Upper lobe of left lung (tissue), 6 donors: ENCODE measurements around the gene GRB10. TPM values are rescaled to one million over a fixed set of nuclear protein-coding genes. Genes with fewer than 3 reads are reported as not detected.

Experiments used
- ATAC-seq, 2 donors: fragments of 200-7000 bp; cut with Tn5 transposase; one replicate each; pipeline ENCODE4 v1.9.1; 2022; ENCODE audit warnings: mild to moderate bottlenecking in 2 of 2, moderate library complexity in 2 of 2; ENCODE audit not compliant: low FRiP score in 2 of 2
- DNase-seq, 2 donors: peaks; one replicate each; pipeline ENCODE4 v3.0.0-alpha.2; 2019 to 2020
- H3K27ac ChIP-seq, 4 donors: fragments of 200-600 bp; sonication (generic); one replicate each; pipeline ENCODE4 v1.5.1; 2016 to 2019
- H3K27me3 ChIP-seq, 4 donors: fragments of 200-600 bp; sonication (generic); one replicate each; pipeline ENCODE4 v1.5.1; 2017 to 2019
- H3K36me3 ChIP-seq, 4 donors: fragments of 200-600 bp; sonication (generic); one replicate each; pipeline ENCODE4 v1.5.1; 2016 to 2019
- H3K4me1 ChIP-seq, 4 donors: fragments of 200-600 bp; sonication (generic); one replicate each; pipeline ENCODE4 v1.5.1; 2018 to 2019
- H3K4me3 ChIP-seq, 4 donors: fragments of 200-600 bp; sonication (generic); one replicate each; pipeline ENCODE4 v1.5.1; 2017 to 2019; ENCODE audit warnings: mild to moderate bottlenecking in 2 of 4, moderate library complexity in 1 of 4
- H3K9me3 ChIP-seq, 4 donors: fragments of 200-600 bp; sonication (generic); one replicate each; pipeline ENCODE4 v1.5.1; 2018 to 2019
- CTCF ChIP-seq, 6 experiments: fragments of 450-650 bp in 4 of 6; fragments of 200-600 bp in 2 of 6; sonication (generic) in 2 of 6; IDR thresholded peaks; one replicate each; pipeline ENCODE4 v1.5.1; 2016 to 2019; ENCODE audit warnings: antibody characterized with exemption in 6 of 6
- EP300 ChIP-seq, 4 donors: sonication (generic); formaldehyde crosslinking; IDR thresholded peaks; one replicate each; pipeline ENCODE4 v1.5.1; 2017; ENCODE audit warnings: antibody characterized with exemption in 4 of 4, control low read depth in 2 of 4
- POLR2A ChIP-seq, 4 donors: fragments of 450-650 bp; IDR thresholded peaks; one replicate each; pipeline ENCODE4 v1.5.1; 2016 to 2017; ENCODE audit warnings: antibody characterized with exemption in 4 of 4, mild to moderate bottlenecking in 2 of 4
- POLR2AphosphoS5 ChIP-seq, 2 donors: sonication (generic); formaldehyde crosslinking; IDR thresholded peaks; one replicate each; pipeline ENCODE4 v1.5.1; 2017; ENCODE audit warnings: antibody characterized with exemption in 2 of 2
- WGBS, 2 donors: methylation state at CpG; one replicate each; pipeline ENCODE4 v1.1.5; 2017 to 2018; 5-methylcytosine and 5-hydroxymethylcytosine counted together
- total RNA-seq, 6 donors: library from RNA; depleted of rRNA in 4 of 6; stranded (reverse); fragments of >200 nt in 4 of 6; gene quantifications; one replicate each; pipeline versions ENCODE4 v1.1.0 to v1.2.1, GENCODE V29; 2016 to 2021
- donor health status: DM: no; HTN: no; CAD: no; lungs with moderate emphysema.
- donor health status: DM: no; HTN: yes; CAD: no; lungs with severe emphysema.

GRB10 gene
- total RNA-seq, 6 donors from 2014 or later, result 32.8 to 92.2 (median 46.5) TPM

GRCh38 chr7:50648076-50648475 is 134.6 kb downstream of the GRB10 start:
- no peak overlapping the region for H3K4me3 ChIP-seq
- DNase-seq, result no peak
- H3K27ac ChIP-seq, result peak overlapping the region in 1 of 4 donors; percentile 4
- peaks cover 5 to 8% (median 6%) of the 10 kb centered on the region in 4 donors for H3K4me1 ChIP-seq
- 93 to 96% methylated on average over 11 of the region's 11 CpGs for WGBS, 2 donors
- H3K9me3 ChIP-seq, result no peaks in the 10 kb centered on the region
- H3K27me3 ChIP-seq, result no peaks in the 10 kb centered on the region
- ATAC-seq, result no peak
- peaks cover 0 to 6% (median 0%) of the 10 kb centered on the region in 4 donors for H3K36me3 ChIP-seq
- TF ChIP-seq EP300 (IDR thresholded peaks at IDR 0.05), result no peak
- TF ChIP-seq CTCF (IDR thresholded peaks at IDR 0.05), result no peak
- no peak for TF ChIP-seq POLR2AphosphoS5 (IDR thresholded peaks at IDR 0.05)
- TF ChIP-seq POLR2A (IDR thresholded peaks at IDR 0.05), result no peak

DNA sequence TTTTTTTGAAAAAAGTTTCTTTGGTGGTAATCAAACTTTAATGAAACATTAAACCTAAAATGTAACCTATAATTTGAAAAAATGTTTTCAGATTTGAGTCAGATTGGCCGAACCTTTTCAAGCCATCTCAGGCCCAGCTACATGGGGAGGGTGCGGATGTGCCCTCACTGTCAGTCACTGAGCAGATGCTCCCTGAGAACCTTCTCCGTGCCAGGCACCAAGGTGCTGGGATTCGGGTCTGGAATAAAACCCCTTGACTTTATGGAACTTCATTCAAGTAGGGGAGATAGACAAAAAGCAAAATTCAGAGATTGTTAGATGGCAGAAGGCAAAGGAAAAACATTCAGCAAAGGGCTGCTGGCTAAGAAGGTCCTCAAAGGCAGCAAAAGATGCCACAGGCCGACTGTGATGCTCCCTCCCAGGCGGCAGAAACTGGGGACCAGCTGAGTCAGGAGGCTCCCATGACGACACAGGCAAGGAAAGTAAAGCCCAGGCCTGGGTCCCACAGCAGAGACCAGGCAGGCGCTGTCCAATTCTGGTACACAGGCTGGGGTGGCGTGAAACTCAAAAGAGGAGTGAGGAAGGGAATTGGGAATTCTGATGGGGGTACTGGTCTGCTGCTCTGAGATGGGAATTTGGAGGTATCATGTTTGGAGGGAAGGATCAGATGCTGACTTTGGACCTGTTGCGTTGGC is 135.3 kb downstream of the GRB10 start:
- no peak for DNase-seq

DNA sequence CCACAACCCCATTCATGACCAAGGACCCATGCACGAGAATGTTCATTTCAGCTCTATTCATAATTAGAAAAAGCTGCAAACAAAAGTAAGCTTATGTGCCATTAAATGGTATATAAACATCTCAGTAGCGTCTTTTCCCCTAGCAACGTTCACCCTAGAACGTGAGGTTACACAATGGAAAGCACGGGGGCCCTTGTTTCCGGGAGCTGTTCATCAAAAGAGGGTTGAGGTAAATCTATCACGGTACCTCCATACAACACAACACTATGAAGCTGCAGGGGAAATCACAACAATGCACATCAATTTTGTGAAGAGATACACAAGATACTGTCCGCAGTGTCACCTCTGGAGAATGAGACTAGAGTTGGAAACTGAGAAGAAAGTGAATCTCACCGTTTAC is 136.6 kb downstream of the GRB10 start:
- Histone ChIP-seq H3K27me3 (no peaks in the 10 kb centered on the region), H3K4me1 (peaks cover 4 to 12% (median 10%) of the 10 kb centered on the region in 4 donors), H3K27ac (no peak overlapping the region), H3K9me3 (no peaks in the 10 kb centered on the region), H3K4me3 (no peak overlapping the region), H3K36me3 (peaks cover 0 to 3% (median 0%) of the 10 kb centered on the region in 4 donors)
- no peak for DNase-seq
- 85 to 89% methylated on average over 9 of the region's 9 CpGs for WGBS, 2 donors
- ATAC-seq, result no peak
- TF ChIP-seq CTCF (IDR thresholded peaks at IDR 0.05), result no peak
- TF ChIP-seq POLR2AphosphoS5 (IDR thresholded peaks at IDR 0.05), result no peak
- TF ChIP-seq EP300 (IDR thresholded peaks at IDR 0.05), result no peak
- TF ChIP-seq POLR2A (IDR thresholded peaks at IDR 0.05), result no peak

More for the DNA sequence above, 135.3 kb downstream of the GRB10 start:
- Histone ChIP-seq H3K27ac (no peak overlapping the region), H3K9me3 (no peaks in the 10 kb centered on the region), H3K36me3 (peaks cover 0 to 6% (median 0%) of the 10 kb centered on the region in 4 donors), H3K4me3 (no peak overlapping the region), H3K4me1 (peaks cover 0 to 1% (median under 1%) of the 10 kb centered on the region in 4 donors), H3K27me3 (no peaks in the 10 kb centered on the region)
- ATAC-seq, result no peak
- TF ChIP-seq POLR2AphosphoS5 (IDR thresholded peaks at IDR 0.05), result no peak
- no peak for TF ChIP-seq EP300 (IDR thresholded peaks at IDR 0.05)
- TF ChIP-seq CTCF (IDR thresholded peaks at IDR 0.05), result no peak
- no peak for TF ChIP-seq POLR2A (IDR thresholded peaks at IDR 0.05)
- WGBS, 2 donors, result 89 to 93% methylated on average over 10 of the region's 10 CpGs

- no peaks in the 10 kb centered on the region for H3K27me3 ChIP-seq
- H3K9me3 ChIP-seq, result no peaks in the 10 kb centered on the region
- TF ChIP-seq POLR2A (IDR thresholded peaks at IDR 0.05), result no peak
- no peak for TF ChIP-seq POLR2AphosphoS5 (IDR thresholded peaks at IDR 0.05)
- no peak for TF ChIP-seq CTCF (IDR thresholded peaks at IDR 0.05)
- TF ChIP-seq EP300 (IDR thresholded peaks at IDR 0.05), result no peak
- no peak for DNase-seq
- H3K36me3 ChIP-seq, result no peaks in the 10 kb centered on the region
- no peak for ATAC-seq
- no peak overlapping the region for H3K4me3 ChIP-seq
- no peak overlapping the region for H3K27ac ChIP-seq
- peaks cover 4 to 13% (median 10%) of the 10 kb centered on the region in 4 donors for H3K4me1 ChIP-seq
Measured at GRCh38 chr7:50645186-50645585, 137.5 kb downstream of the GRB10 start.

GRCh38 chr7:50644586-50644985 is 138.1 kb downstream of the GRB10 start:
- H3K9me3 ChIP-seq, result no peaks in the 10 kb centered on the region
- 94 to 98% methylated on average over 5 of the region's 5 CpGs for WGBS, 2 donors
- no peak for ATAC-seq
- peaks cover 4 to 13% (median 10%) of the 10 kb centered on the region in 4 donors for H3K4me1 ChIP-seq
- TF ChIP-seq EP300 (IDR thresholded peaks at IDR 0.05) (no peak), POLR2A (IDR thresholded peaks at IDR 0.05) (no peak), CTCF (IDR thresholded peaks at IDR 0.05) (no peak), POLR2AphosphoS5 (IDR thresholded peaks at IDR 0.05) (no peak)
- no peaks in the 10 kb centered on the region for H3K36me3 ChIP-seq
- H3K27ac ChIP-seq, result no peak overlapping the region
- no peak overlapping the region for H3K4me3 ChIP-seq
- H3K27me3 ChIP-seq, result no peaks in the 10 kb centered on the region
- no peak for DNase-seq
